K562 (cell line): ENCODE measurements around the gene NUPR1. TPM values are rescaled to one million over a fixed set of nuclear protein-coding genes. Genes with fewer than 3 reads are reported as not detected.
"Not testable (repeated sequence)": the region's sequence is repeated elsewhere in the genome, so short reads cannot be mapped to it uniquely, and the experiment has no call there.

Experiments used
- ATAC-seq: fragments of 200-7000 bp; cut with Tn5 transposase; 3 replicates; pipeline ENCODE4 v1.9.1; 2020; ENCODE audit warnings: moderate library complexity
- BruUV-seq: library from RNA; stranded (reverse); fragments of 400-500 nt; replicated peaks from 2 replicates; lab custom pipeline; 2021; lab: Mats Ljungman, UMichigan
- CTCF ChIA-PET: fragments of 300-600 bp; formaldehyde crosslinking; extraction: SDS; loops from one replicate; lab custom pipeline; 2021; ENCODE audit warnings: low intra/inter-chr PET ratio; lab: Yijun Ruan, JAX
- POLR2A ChIA-PET: fragments of 300-600, 350-650 bp; sonication (Branson Sonifier 250); formaldehyde crosslinking; extraction: SDS; loops from one replicate; lab custom pipeline; 2021; ENCODE audit warnings: antibody characterized with exemption, inconsistent platforms; lab: Yijun Ruan, JAX
- DNase-seq, 4 experiments: peaks; one replicate each; pipeline versions ENCODE4 v3.0.0 to v3.0.0-alpha.2; 2011 to 2018; ENCODE audit warnings: low spot score in 3 of 4, mixed read lengths in 3 of 4; ENCODE audit errors: extremely low read depth in 1 of 4
- FAIRE-seq: peaks from 2 replicates; lab custom pipeline; 2011; peaks lifted over from hg19 to GRCh38; lab: Jason Lieb, UNC
- H2AFZ ChIP-seq: 2 replicates; pipeline ENCODE4 v1.6.0; 2011; ENCODE audit warnings: low read depth, low read length, control low read depth, inconsistent platforms
- H3K27ac ChIP-seq: fragments of 200-600 bp; 3 replicates; pipeline ENCODE4 v1.8.0; 2011; ENCODE audit warnings: low read depth, mild to moderate bottlenecking, control low read depth, inconsistent platforms, low read length, moderate library complexity, mixed read lengths; ENCODE audit errors: extremely low read depth
- H3K27me3 ChIP-seq, 2 experiments: fragments of 300-600 bp in 1 of 2; 2 replicates in 1 of 2; 3 replicates in 1 of 2; pipeline versions ENCODE4 v1.6.0 to v1.8.0; 2011; ENCODE audit warnings: inconsistent platforms in 2 of 2, low read length in 2 of 2, mild to moderate bottlenecking in 1 of 2, mixed read lengths in 1 of 2, moderate library complexity in 1 of 2; ENCODE audit not compliant: control insufficient read depth in 2 of 2, insufficient read depth in 2 of 2
- H3K36me3 ChIP-seq: fragments of 300-600 bp; 3 replicates; pipeline ENCODE4 v1.8.0; 2011; ENCODE audit warnings: mild to moderate bottlenecking, low read length, inconsistent platforms; ENCODE audit not compliant: control insufficient read depth, insufficient read depth
- H3K4me1 ChIP-seq, 2 experiments: fragments of 200-600 bp in 1 of 2; replicated peaks in 1 of 2; 2 replicates in 1 of 2; 3 replicates in 1 of 2; pipeline versions ENCODE4 v1.5.1 to v1.8.0; 2011; ENCODE audit warnings: inconsistent platforms in 2 of 2, low read length in 2 of 2, mild to moderate bottlenecking in 1 of 2, mixed read lengths in 1 of 2, moderate library complexity in 1 of 2; ENCODE audit not compliant: control insufficient read depth in 2 of 2, insufficient read depth in 2 of 2
- H3K4me2 ChIP-seq: 2 replicates; pipeline ENCODE4 v1.6.1; 2011; ENCODE audit warnings: low read length, control low read depth, inconsistent platforms, mixed read lengths; ENCODE audit not compliant: insufficient read depth
- H3K4me3 ChIP-seq: fragments of 200-600 bp; sonication (generic), shearing (Covaris generic); 2 replicates; pipeline ENCODE4 v1.5.1; 2016; ENCODE audit warnings: control low read depth, inconsistent platforms
- H3K79me2 ChIP-seq: fragments of 200-600 bp; 3 replicates; pipeline ENCODE4 v1.8.0; 2011; ENCODE audit warnings: low read length, inconsistent platforms; ENCODE audit not compliant: control insufficient read depth, insufficient read depth
- H3K9ac ChIP-seq, 2 experiments: 2 replicates each; pipeline versions ENCODE4 v1.6.0 to v1.6.1; 2011; ENCODE audit warnings: low read depth in 2 of 2, low read length in 2 of 2, control low read depth in 1 of 2, inconsistent platforms in 1 of 2, mild to moderate bottlenecking in 1 of 2, mixed read lengths in 1 of 2; ENCODE audit not compliant: insufficient read depth in 1 of 2
- H3K9me1 ChIP-seq: one replicate; pipeline ENCODE4 v1.6.0; 2011; ENCODE audit warnings: inconsistent platforms, mild to moderate bottlenecking, low read length, moderate library complexity; ENCODE audit not compliant: control insufficient read depth, insufficient read depth
- H3K9me3 ChIP-seq: replicated peaks from 2 replicates; pipeline ENCODE4 v1.5.1; 2011; ENCODE audit warnings: low read depth, low read length, inconsistent platforms; ENCODE audit not compliant: control insufficient read depth, insufficient read depth
- H4K20me1 ChIP-seq: replicated peaks from 2 replicates; pipeline ENCODE4 v1.6.1; 2011; ENCODE audit warnings: low read length, inconsistent platforms, mixed read lengths; ENCODE audit not compliant: control insufficient read depth, insufficient read depth
- ARID2 ChIP-seq: fragments of 450-650 bp; IDR thresholded peaks from 2 replicates; pipeline ENCODE4 v1.6.1; 2017; ENCODE audit warnings: antibody characterized with exemption, mild to moderate bottlenecking
- GABPA ChIP-seq: fragments of 200-800 bp; sonication (Bioruptor generic); conservative IDR thresholded peaks from 2 replicates; pipeline ENCODE4 v1.6.1; 2016; ENCODE audit warnings: low read depth, missing genetic modification characterization, missing compliant biosample characterization
- HNRNPL ChIP-seq: fragments of 200-400 bp; formaldehyde crosslinking; IDR thresholded peaks from 2 replicates; pipeline ENCODE4 v1.6.1; 2017; ENCODE audit warnings: low read depth, mild to moderate bottlenecking, low read length
- MTA2 ChIP-seq: fragments of 450-650 bp; IDR thresholded peaks from 2 replicates; pipeline ENCODE4 v1.6.1; 2016; ENCODE audit warnings: low read depth
- PHB2 ChIP-seq: fragments of 450-650 bp; IDR thresholded peaks from 2 replicates; pipeline ENCODE4 v1.6.1; 2017; ENCODE audit warnings: low read depth
- POU5F1 ChIP-seq: fragments of 150-350 bp; IDR thresholded peaks from 2 replicates; pipeline ENCODE4 v1.6.1; 2014; ENCODE audit warnings: borderline replicate concordance, low read length, low read depth, mild to moderate bottlenecking; ENCODE audit not compliant: partially characterized antibody
- SAP30 ChIP-seq: fragments of 200-600 bp; sonication (generic); IDR thresholded peaks from 2 replicates; pipeline ENCODE4 v1.6.1; 2012; ENCODE audit warnings: borderline replicate concordance, low read depth, mild to moderate bottlenecking, moderate library complexity, low read length, control low read depth, inconsistent platforms; ENCODE audit not compliant: insufficient read depth, poor library complexity, severe bottlenecking
- USF1 ChIP-seq: sonication (generic); formaldehyde crosslinking; IDR thresholded peaks from 2 replicates; pipeline ENCODE4 v1.9.0; 2022; ENCODE audit warnings: mild to moderate bottlenecking, missing genetic modification reagents
- ZBTB34 ChIP-seq: fragments of 250-450 bp; sonication (Bioruptor Pico); IDR thresholded peaks from 2 replicates; pipeline ENCODE4 v1.8.0; 2021; ENCODE audit warnings: mild to moderate bottlenecking, moderate library complexity
- ZNF347 ChIP-seq: fragments of 450-650 bp; formaldehyde crosslinking; IDR thresholded peaks from 2 replicates; pipeline ENCODE4 v1.4.0; 2020; ENCODE audit warnings: low read depth, mild to moderate bottlenecking, moderate library complexity
- WGBS: fragments of 100-300 bp; shearing (Covaris generic); methylation state at CpG from one replicate; pipeline ENCODE4 v1.1.6; 2016; ENCODE audit warnings: low coverage, mixed read lengths; ENCODE audit not compliant: insufficient coverage; ENCODE audit errors: missing lambda C conversion rate; 5-methylcytosine and 5-hydroxymethylcytosine counted together
- in situ Hi-C: fragments of 300-500 bp; cut with MboI; formaldehyde crosslinking; loops from 4 replicates; pipeline ENCODE4 v1.15.0; 2018; ENCODE audit warnings: inconsistent platforms, mixed read lengths
- intact Hi-C: fragments of 100-400 bp; cut with micrococcal nuclease; formaldehyde crosslinking; loops from 2 replicates; pipeline ENCODE4 v1.14.2; 2022
- polyA plus RNA-seq, 8 experiments: library from polyadenylated mRNA; depleted of rRNA in 4 of 8; stranded (reverse) in 5 of 8; unstranded in 3 of 8; fragments of >200 nt; fragmentation: Nextera tagmentation in 2 of 8; fragmentation: Illumina TruSeq in 1 of 8; extraction: Ambion mirVana in 2 of 8; extraction: Trizol in 1 of 8; gene quantifications; 2 replicates each; pipeline versions ENCODE4 v1.2.1 to v1.2.3, GENCODE V29; 2011 to 2014; ENCODE audit warnings: inconsistent platforms in 1 of 8, missing spikeins in 1 of 8
- total RNA-seq, 7 experiments: library from RNA; depleted of rRNA in 6 of 7; stranded (reverse); fragments of >200 nt in 6 of 7; fragmentation: Illumina TruSeq in 2 of 7; extraction: Trizol in 2 of 7; gene quantifications; 2 replicates each; pipeline versions ENCODE4 v1.2.1 to v1.2.3, GENCODE V29; 2011 to 2021; ENCODE audit warnings: low replicate concordance in 1 of 7
- TF ChIP-seq, protein P1 (sequence below): fragments of 250-450 bp; sonication (Bioruptor Pico); IDR thresholded peaks from 2 replicates; pipeline ENCODE4 v1.8.0; 2021; ENCODE audit warnings: moderate library complexity, mild to moderate bottlenecking, inconsistent platforms

Gene NUPR1
- total and polyA plus RNA-seq, 9 of the 15 experiments (the other 6 are each of a cell fraction or from before 2014, with no cell fraction given) = 0.07 to 1.5 (median 0.27) TPM

DNA sequence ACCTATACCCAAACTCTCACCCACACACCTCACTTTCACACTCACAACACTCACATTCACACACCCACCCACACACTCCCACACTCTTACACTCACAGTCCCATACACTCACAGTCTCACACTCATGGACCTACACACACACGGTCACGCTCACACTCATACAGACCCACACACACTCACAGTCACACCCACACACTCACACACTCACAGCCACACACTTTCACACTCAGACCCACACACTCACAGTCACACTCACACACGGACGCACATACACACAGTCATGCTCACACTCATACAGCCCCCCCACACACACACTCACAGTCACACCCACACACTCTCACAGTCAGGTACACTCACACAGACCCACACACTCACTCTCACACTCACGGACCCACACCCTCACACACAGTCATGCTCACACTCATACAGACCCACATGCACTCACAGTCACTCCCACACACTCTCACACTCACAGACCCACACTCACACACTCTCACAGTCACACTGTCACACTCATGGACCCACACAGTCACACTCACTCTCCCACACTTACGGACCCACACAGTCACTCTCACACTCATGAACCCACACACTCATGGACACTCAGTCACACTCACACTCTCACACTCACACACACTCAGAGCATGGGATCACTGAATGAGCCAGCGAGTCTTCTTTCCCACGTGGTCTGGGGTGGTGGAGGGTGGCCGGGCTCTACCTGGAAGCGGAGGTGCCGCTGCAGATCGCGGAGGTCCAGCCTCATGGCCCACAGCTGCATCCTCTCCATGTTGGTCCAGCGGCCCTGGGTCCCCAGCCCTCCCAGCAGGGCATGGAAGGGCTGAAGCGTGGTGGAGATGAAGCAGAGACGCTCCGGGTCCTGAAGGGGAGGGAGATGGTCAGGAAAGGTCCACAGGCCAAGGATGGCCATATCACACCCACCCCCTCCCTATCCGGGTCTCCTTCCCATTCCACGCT is 37.2 kb downstream of the NUPR1 start (continued):
- TF ChIP-seq, protein P1, sequence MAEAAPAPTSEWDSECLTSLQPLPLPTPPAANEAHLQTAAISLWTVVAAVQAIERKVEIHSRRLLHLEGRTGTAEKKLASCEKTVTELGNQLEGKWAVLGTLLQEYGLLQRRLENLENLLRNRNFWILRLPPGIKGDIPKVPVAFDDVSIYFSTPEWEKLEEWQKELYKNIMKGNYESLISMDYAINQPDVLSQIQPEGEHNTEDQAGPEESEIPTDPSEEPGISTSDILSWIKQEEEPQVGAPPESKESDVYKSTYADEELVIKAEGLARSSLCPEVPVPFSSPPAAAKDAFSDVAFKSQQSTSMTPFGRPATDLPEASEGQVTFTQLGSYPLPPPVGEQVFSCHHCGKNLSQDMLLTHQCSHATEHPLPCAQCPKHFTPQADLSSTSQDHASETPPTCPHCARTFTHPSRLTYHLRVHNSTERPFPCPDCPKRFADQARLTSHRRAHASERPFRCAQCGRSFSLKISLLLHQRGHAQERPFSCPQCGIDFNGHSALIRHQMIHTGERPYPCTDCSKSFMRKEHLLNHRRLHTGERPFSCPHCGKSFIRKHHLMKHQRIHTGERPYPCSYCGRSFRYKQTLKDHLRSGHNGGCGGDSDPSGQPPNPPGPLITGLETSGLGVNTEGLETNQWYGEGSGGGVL = no peak
- TF ChIP-seq HNRNPL = no peak
- TF ChIP-seq GABPA (tag) = no peak
- TF ChIP-seq MTA2 = no peak
- no peak for TF ChIP-seq ZBTB34
- TF ChIP-seq PHB2 = no peak
- TF ChIP-seq ZNF347 (CRISPR knock-in tag) = no peak
- no peak for TF ChIP-seq POU5F1
- peak; percentile 33; the same call in 1 of the 2 replicates for TF ChIP-seq ARID2
- TF ChIP-seq USF1 (CRISPR knock-in tag) = peak; percentile 28; the same call in 1 of the 2 replicates
- TF ChIP-seq SAP30 = no peak

DNA sequence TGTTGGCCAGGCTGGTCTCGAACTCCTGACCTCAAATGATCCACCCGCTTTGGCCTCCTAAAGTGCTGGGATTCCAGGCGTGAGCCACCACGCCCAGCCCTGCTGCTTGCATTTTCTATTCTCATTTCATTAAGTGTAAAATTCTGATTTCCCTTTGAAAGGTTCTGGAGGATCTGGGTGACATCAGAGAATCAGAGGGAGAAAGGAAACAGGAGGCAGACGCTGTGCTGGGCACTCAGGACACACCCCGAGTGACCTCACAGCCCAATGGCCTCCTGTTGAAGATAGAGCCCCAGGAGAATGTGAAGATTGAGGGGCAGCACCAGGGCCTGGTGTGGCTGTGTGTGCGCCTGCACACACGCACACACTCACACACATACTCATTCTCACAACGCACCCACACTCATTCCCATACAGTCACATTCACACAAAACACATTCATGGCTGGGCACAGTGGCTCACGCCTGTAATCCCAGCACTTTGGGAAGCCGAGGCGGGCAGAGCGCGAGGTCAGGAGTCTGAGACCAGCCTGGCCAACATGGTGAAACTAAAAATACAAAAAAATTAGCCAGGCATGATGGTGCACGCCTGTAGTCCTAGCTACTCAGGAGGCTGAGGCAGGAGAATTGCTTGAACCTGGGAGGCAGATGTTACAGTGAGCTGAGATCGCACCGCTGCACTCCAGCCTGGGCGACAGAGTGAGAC is 38.1 kb downstream of the NUPR1 start:
- H3K9me3 ChIP-seq, H3K27ac ChIP-seq, FAIRE-seq, POLR2A ChIA-PET, H4K20me1 ChIP-seq, ATAC-seq, intact Hi-C loops, H3K4me2 ChIP-seq, CTCF ChIA-PET, H3K79me2 ChIP-seq, in situ Hi-C loops, H3K9me1 ChIP-seq, H3K9ac ChIP-seq, H3K36me3 ChIP-seq, DNase-seq, BruUV-seq, H3K4me3 ChIP-seq, H2AFZ ChIP-seq: not testable (repeated sequence)
- H3K27me3 ChIP-seq = peaks cover 0 to 24% of the 10 kb centered on the region in 2 experiments; a peak in 3 of 5 replicates
- WGBS = 60% methylated on average over 16 of the region's 18 CpGs
- H3K4me1 ChIP-seq = peaks cover 0 to 41% of the 10 kb centered on the region in 2 experiments; a peak in 2 of 5 replicates
